ENCODE results near the gene ACP2. TPM values are rescaled to one million over a fixed set of nuclear protein-coding genes. Genes with fewer than 3 reads are reported as not detected.

Gene ACP2
- total RNA-seq, 2 experiments from 2014 or later: 16.8 to 17.2 TPM

DNA sequence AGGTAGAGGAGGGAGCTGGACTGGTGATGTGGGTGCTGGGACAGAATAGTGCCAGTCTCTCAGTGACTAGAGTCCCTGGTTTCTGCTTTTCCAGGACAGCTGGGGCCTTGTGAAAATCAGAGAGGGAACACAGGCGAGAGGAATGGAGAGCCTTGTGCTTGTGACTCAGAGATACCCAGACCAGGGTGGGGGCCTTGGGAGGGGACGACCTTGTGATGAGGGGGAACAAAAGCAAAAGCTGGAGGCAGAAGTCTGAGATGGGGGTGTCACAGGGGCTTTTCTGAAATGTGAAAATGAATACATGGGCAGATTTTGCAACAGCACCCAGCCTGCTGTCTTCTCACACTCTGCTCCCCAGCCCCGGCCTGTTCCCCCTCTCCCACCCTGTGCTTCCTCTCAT is 5.8 kb upstream of the ACP2 start:
- ChIA-PET CTCF (no interaction called here), POLR2A (interaction anchor here (0.7 kb wide), 1 partner anchor 11 kb away, joined by 3 read pairs; no protein-coding TSS in a partner anchor)
- H3K27ac Mint-ChIP-seq: no peak overlapping the region
- intact Hi-C loops (cut with DNase I, micrococcal nuclease): no loop called here
- H3K4me3 ChIP-seq (ENCODE audit: low read length): no peak overlapping the region
- H3K4me1 ChIP-seq (ENCODE audit: insufficient read depth, low read length): peaks cover 15% of the 10 kb centered on the region
- H3K27me3 ChIP-seq (ENCODE audit: control insufficient read depth in 1 of 2, insufficient read depth in 2 of 2, low read length in 2 of 2): no peaks in the 10 kb centered on the region
- H3K4me3 Mint-ChIP-seq: no peak overlapping the region
- H3K36me3 ChIP-seq (ENCODE audit: insufficient read depth, low read length): no peaks in the 10 kb centered on the region
- H3K4me1 Mint-ChIP-seq (ENCODE audit: low read depth): peaks cover 11% of the 10 kb centered on the region
- DNase-seq (peak in 2 of 14 experiments; percentile 48 to 55), ATAC-seq (ENCODE audit: poor library complexity) (no peak)
- H3K9me3 ChIP-seq (ENCODE audit: control insufficient read depth in 1 of 2, insufficient read depth in 1 of 2, low read length in 2 of 2): no peaks in the 10 kb centered on the region
- no peak overlapping the region for H3K27ac ChIP-seq (ENCODE audit: low read depth in 1 of 2, low read length in 2 of 2)
- TF ChIP-seq, protein P1, sequence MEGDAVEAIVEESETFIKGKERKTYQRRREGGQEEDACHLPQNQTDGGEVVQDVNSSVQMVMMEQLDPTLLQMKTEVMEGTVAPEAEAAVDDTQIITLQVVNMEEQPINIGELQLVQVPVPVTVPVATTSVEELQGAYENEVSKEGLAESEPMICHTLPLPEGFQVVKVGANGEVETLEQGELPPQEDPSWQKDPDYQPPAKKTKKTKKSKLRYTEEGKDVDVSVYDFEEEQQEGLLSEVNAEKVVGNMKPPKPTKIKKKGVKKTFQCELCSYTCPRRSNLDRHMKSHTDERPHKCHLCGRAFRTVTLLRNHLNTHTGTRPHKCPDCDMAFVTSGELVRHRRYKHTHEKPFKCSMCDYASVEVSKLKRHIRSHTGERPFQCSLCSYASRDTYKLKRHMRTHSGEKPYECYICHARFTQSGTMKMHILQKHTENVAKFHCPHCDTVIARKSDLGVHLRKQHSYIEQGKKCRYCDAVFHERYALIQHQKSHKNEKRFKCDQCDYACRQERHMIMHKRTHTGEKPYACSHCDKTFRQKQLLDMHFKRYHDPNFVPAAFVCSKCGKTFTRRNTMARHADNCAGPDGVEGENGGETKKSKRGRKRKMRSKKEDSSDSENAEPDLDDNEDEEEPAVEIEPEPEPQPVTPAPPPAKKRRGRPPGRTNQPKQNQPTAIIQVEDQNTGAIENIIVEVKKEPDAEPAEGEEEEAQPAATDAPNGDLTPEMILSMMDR (IDR thresholded peaks at IDR 0.05): no peak
- H3K9me3 Mint-ChIP-seq: no peaks in the 10 kb centered on the region
- peaks cover under 1% of the 10 kb centered on the region for H3K36me3 Mint-ChIP-seq (ENCODE audit: low read depth)
- H3K27me3 Mint-ChIP-seq: no peaks in the 10 kb centered on the region

DNA sequence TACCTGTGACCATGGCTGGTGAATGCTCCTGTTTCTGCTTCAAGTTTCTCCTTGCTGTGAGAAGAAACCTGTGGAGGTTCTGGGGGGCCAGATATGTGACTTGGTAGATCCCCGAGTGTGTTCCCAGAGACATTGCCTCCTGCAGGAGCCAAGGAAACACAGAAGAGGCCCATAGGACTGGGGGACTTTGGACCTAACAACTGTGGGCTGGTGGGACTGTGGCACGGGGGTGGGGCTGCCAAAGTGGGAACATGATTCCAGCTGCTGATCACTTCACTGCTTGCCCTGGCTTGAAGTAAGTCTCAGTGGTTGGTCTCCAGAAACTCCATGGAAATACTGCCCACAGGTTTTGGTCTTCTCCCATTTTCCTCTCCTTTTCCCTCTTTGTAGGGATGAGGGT is 5.0 kb upstream of the ACP2 start:
- Histone ChIP-seq H3K4me3 (ENCODE audit: low read length) (no peak overlapping the region), H3K27me3 (ENCODE audit: control insufficient read depth in 1 of 2, insufficient read depth in 2 of 2, low read length in 2 of 2) (no peaks in the 10 kb centered on the region), H3K36me3 (ENCODE audit: insufficient read depth, low read length) (no peaks in the 10 kb centered on the region), H3K4me1 (ENCODE audit: insufficient read depth, low read length) (peaks cover 19% of the 10 kb centered on the region), H3K27ac (ENCODE audit: low read depth in 1 of 2, low read length in 2 of 2) (no peak overlapping the region), H3K9me3 (ENCODE audit: control insufficient read depth in 1 of 2, insufficient read depth in 1 of 2, low read length in 2 of 2) (no peaks in the 10 kb centered on the region)
- no peak for ATAC-seq (ENCODE audit: poor library complexity)
- Mint-ChIP-seq H3K36me3 (ENCODE audit: low read depth) (peaks cover 7% of the 10 kb centered on the region), H3K4me1 (ENCODE audit: low read depth) (peaks cover 15% of the 10 kb centered on the region), H3K27me3 (no peaks in the 10 kb centered on the region), H3K4me3 (no peak overlapping the region), H3K9me3 (no peaks in the 10 kb centered on the region), H3K27ac (no peak overlapping the region)
- POLR2A ChIA-PET: interaction anchor here (0.7 kb wide), 1 partner anchor 11 kb away, joined by 3 read pairs; no protein-coding TSS in a partner anchor
- intact Hi-C loops (cut with DNase I, micrococcal nuclease): no loop called here
- CTCF ChIA-PET: no interaction called here
- no peak for DNase-seq
- TF ChIP-seq, protein P1 (IDR thresholded peaks at IDR 0.05): no peak

DNA sequence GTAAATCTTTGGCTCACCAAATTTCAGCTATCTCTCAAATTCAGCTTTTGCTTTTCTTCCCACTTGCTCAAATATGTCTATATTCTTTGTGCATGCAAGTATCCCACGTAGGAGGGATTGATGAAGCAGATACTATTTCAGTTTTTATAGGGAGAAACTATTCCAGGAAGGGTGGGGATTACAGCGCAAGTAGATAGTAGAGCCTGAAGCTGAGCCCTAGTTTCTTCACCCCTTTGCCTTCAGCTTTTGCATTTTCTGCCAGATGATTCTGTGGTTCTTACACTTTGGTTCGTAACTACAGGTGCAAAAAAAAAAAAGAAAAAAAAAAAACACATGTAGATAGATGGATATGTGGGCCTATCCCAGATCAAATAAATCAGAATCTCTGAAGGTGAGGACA is 3.1 kb upstream of the ACP2 start:
- Histone ChIP-seq H3K27me3 (ENCODE audit: control insufficient read depth in 1 of 2, insufficient read depth in 2 of 2, low read length in 2 of 2) (no peaks in the 10 kb centered on the region), H3K4me3 (ENCODE audit: low read length) (no peak overlapping the region), H3K9me3 (ENCODE audit: control insufficient read depth in 1 of 2, insufficient read depth in 1 of 2, low read length in 2 of 2) (no peaks in the 10 kb centered on the region), H3K36me3 (ENCODE audit: insufficient read depth, low read length) (peaks cover 5% of the 10 kb centered on the region), H3K27ac (ENCODE audit: low read depth in 1 of 2, low read length in 2 of 2) (no peak overlapping the region), H3K4me1 (ENCODE audit: insufficient read depth, low read length) (peaks cover 34% of the 10 kb centered on the region)
- DNase-seq (no peak), ATAC-seq (ENCODE audit: poor library complexity) (no peak)
- H3K36me3 Mint-ChIP-seq (ENCODE audit: low read depth): peaks cover 11% of the 10 kb centered on the region
- CTCF ChIA-PET: no interaction called here
- intact Hi-C loops (cut with DNase I, micrococcal nuclease): no loop called here
- no peaks in the 10 kb centered on the region for H3K27me3 Mint-ChIP-seq
- TF ChIP-seq, protein P1 (IDR thresholded peaks at IDR 0.05): no peak
- H3K4me1 Mint-ChIP-seq (ENCODE audit: low read depth): peaks cover 34% of the 10 kb centered on the region
- peak overlapping the region; percentile 25 for H3K4me3 Mint-ChIP-seq
- POLR2A ChIA-PET: no interaction called here
- H3K27ac Mint-ChIP-seq: no peak overlapping the region
- H3K9me3 Mint-ChIP-seq: no peaks in the 10 kb centered on the region
